GM20431 (cell line): ENCODE measurements around the gene FAM181B.
"Not testable (repeated sequence)": the region's sequence is repeated elsewhere in the genome, so short reads cannot be mapped to it uniquely, and the experiment has no call there.

Experiments
- in situ Hi-C: fragments of 300-500 bp; cut with MseI, MboI; formaldehyde crosslinking; loops from one replicate; pipeline ENCODE4 v1.15.0; 2020; ENCODE audit warnings: low sequenced_read_pairs; ENCODE audit not compliant: unreplicated experiment

FAM181B gene

GRCh38 chr11:82689347-82689746 is 44.3 kb downstream of the FAM181B start:
- in situ Hi-C loops: not testable (repeated sequence)

- in situ Hi-C loops: no loop called here
These were observed 47.5 kb downstream of the FAM181B start for GRCh38 chr11:82686211-82686610.

GRCh38 chr11:82683029-82683428 is 50.6 kb downstream of the FAM181B start:
- in situ Hi-C loops: no loop called here

DNA sequence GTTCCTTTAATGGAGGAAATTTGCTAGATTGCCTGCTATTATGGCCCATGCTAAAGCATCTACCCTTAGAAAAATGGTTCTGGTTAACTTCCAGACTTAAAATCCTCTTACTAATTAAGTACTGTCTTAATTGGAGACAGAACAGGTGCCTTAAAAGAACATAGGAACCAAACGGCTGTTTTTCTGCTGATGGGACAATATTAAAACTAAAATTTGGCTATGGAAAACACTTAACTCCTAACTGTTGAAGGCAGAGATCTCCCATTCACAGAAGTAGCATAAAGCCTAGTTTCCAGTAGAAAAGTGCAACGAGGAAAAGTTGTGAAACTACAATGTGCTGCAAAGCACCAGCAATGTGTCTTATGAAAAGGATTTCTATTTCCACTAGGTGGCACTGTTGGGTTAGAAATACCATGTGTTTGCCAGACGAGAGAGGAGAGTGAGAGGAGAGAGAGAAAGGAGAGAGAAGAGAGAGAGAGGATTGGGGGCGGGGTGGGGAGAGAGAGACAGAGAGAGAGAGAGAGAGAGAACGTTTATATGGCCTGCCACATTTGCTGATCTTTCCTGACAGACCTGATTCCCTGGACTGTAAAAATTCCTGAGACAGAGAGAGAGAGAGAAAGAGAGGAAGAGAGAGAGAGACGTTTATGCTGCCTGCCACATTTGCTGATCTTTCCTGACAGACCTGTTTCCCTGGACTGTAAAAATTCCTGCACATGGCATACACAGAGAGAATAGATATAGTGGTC is 51.5 kb downstream of the FAM181B start:
- in situ Hi-C loops: no loop called here

GRCh38 chr11:82680252-82680651 is 53.4 kb downstream of the FAM181B start:
- in situ Hi-C loops: no loop called here
